GM21528 (cell line): ENCODE measurements around the gene TRIM24.
"Not testable (repeated sequence)": the region's sequence is repeated elsewhere in the genome, so short reads cannot be mapped to it uniquely, and the experiment has no call there.

ENCODE experiments used
- ATAC-seq: cut with Tn5 transposase; IDR thresholded peaks from one replicate; pipeline ENCODE4 v1.9.1; 2021; ENCODE audit warnings: mild to moderate bottlenecking, moderate library complexity; ENCODE audit not compliant: unreplicated experiment, low FRiP score

Gene TRIM24

DNA sequence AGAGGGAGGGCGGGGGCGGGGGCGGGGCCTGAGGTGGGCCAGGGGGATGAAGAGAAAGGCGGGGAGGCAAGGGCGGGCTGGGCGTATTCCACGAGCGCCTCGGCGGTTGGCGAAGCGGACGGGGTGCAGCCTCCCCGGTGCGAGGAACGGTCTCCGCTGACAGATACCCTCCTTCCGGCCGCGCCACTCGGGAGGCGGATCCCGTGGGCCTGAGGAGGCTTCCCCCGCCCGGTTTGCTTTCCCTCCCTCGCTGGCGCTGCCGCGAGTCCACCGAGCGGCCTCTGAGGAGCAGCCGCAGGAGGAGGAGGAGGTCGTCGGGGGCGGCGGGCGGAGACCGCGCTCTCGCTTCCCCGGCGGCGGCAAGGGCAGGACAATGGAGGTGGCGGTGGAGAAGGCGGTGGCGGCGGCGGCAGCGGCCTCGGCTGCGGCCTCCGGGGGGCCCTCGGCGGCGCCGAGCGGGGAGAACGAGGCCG, at the start of gene TRIM24:
TRIM24 (plus strand) TSS at position 84 of the 473 bp plus-strand sequence; CDS start at position 374, 290 bp downstream.
- ATAC-seq: peak; percentile 77

DNA sequence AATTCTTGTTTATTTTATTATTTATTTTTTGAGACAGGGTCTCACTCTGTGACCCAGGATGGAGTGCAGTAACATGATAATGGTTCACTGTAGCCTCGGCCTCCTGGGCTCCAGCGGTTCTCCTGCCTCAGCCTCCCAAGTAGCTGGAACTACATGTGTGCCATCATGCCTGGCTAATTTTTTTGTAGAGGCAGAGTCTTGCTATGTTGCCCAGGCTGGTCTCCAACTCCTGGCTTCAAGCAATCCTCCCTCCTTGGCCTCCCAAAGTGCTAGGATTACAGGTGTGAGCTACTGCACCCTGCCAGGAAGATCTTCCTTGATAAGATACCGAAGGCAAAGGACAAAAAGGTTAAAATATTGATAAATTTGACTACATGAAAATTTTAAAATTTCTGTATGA, 48.0 kb upstream of the TRIM24 start:
- ATAC-seq: not testable (repeated sequence)

DNA sequence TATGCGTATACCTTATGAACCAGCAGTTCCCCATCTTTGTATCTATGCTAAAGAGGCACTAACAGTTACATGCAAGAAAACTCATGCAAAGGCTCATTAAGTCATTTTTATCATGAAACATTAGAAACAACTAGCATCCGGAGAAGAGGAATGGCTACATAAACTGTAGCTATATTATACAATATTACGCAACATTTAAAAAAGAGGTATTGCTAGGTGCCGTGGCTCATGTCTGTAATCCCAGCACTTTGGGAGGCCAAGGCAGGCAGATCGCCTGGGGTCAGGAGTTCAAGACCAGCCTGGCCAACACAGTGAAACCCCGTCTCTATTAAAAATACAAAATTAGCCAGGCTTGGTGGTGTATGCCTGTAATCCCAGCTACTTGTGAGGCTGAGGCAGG, 47.1 kb upstream of the TRIM24 start:
- ATAC-seq: not testable (repeated sequence)

DNA sequence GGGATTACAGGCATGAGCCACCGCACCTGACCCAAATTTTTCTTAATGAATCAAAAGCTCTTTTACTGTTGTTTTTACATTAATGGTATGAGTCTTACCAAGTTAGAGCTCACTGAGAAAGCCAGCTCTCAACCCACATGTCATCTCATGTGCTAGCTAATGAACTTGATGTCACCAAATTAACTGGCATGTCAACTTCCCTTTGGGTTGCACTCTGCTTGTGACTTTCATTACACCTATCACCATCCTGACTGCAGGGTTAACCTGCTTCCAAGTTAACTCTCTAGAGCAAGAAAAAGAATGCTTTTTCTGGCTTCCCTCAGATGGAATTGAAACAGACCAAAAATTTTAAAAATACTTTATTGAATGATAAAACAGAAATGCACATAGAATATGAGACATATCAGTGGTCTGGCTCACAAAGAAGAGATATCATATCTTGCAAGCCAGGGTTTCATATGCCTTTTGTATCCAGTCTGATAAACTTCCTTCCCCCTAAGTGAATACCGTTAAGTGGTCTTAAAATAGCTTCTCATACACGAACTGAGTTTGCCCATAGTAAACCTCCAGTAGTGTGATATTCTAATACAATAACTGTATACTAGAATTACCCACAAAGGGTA, 42.9 kb upstream of the TRIM24 start:
- ATAC-seq: no peak

DNA sequence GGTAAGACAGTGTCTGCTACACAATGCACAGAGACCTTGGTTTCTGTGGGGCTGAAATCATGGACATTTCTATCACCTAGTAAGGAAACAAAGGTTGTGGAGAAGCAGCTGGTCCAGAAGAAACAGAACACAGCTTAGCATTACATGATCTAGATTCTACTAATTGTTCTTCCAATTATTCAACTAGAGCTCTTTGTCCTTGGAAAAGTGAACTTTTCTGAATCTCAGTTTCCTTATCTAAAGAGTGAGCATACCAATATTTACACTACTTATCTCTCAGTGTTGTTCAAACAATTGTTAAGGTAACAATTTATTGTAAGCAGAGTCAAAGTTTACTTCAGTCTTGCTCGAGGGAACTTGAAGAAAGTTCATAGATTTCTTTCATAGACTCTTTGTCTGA, 42.3 kb upstream of the TRIM24 start:
- no peak for ATAC-seq

DNA sequence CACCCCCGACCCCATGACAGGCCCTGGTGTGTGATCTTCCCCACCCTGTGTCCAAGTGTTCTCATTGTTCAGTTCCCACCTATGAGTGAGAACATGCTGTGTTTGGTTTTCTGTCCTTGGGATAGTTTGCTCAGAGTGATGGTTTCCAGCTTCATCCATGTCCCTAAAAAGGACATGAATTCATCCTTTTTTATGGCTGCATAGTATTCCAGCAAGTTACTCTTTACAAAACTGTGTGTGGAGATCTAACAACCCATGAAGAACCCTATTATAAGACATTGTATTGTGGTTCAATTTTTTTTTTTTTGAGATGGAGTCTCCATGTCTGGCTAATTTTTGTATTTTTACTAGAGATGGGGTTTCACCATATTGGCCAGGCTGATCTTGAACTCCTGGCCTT, 41.7 kb upstream of the TRIM24 start:
- not testable (repeated sequence) for ATAC-seq

DNA sequence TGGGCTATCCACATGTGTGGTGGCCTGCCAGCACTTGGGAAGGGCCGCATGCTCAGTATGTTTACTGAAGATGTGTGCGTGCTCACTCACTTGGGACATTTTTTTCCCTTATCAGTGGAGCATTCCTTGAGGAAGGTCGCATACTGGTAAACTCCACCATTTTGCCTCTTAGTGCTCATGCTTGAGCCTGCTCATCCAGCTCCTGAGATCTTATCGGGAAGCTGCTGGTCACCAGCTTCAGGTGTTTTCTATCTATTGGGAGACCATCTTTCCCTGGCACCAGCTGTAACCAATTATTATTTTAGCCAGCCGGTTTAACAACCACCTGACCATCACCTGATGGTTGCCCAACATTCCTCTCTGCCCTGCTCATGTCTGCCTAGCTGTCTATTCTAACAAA, 35.0 kb upstream of the TRIM24 start:
- no peak for ATAC-seq

DNA sequence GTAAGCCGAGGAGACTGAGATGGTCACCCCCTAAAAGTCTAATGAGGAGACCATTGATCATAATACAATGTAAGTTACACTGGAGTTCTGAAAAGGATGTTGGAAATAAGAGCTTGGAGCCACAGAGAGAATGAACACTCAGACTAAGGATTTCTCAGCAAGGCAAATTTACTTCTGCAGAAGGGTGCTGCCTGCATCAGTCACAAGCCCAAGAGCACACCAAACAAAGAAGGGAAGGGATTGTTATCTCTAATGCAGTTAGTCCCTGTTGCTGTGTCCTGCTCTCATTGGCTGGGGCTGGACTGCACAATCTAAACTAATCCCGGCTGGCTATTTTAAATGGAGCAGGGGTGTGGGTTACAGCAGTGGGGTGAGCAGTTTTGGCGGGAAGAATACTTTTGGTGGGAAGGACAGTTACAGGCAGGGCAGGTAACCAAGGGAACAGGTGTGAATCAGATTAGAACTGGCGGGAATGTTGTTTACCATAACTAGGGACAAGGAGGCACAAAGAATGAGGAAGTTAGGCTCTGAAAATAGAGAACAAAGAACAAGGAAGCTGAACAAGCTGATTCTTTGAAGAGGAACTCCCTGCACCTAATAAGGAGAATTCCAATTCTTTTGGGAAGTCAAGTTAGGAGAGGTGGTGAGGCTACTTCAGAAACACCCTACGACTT, 30.3 kb upstream of the TRIM24 start:
- ATAC-seq: no peak

DNA sequence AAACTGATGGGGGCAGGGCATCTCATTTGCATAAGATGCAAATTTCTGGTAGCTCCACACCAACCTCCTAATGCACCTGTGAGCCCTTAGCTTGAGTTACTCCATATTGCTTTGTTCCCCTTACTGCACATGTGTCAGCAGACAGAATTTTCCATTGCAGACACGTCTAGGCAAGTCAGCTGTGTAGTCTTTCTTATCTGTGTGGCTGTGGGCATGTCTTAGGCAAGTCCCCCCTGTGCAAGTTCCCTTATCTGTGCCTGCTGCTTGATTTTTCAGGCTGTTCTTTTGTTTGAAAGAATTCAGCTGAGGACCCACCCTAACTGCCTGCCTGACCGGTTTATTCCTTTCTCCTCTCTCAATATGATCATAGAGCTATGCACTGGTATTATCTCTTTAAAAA, 28.5 kb upstream of the TRIM24 start:
- ATAC-seq: no peak

DNA sequence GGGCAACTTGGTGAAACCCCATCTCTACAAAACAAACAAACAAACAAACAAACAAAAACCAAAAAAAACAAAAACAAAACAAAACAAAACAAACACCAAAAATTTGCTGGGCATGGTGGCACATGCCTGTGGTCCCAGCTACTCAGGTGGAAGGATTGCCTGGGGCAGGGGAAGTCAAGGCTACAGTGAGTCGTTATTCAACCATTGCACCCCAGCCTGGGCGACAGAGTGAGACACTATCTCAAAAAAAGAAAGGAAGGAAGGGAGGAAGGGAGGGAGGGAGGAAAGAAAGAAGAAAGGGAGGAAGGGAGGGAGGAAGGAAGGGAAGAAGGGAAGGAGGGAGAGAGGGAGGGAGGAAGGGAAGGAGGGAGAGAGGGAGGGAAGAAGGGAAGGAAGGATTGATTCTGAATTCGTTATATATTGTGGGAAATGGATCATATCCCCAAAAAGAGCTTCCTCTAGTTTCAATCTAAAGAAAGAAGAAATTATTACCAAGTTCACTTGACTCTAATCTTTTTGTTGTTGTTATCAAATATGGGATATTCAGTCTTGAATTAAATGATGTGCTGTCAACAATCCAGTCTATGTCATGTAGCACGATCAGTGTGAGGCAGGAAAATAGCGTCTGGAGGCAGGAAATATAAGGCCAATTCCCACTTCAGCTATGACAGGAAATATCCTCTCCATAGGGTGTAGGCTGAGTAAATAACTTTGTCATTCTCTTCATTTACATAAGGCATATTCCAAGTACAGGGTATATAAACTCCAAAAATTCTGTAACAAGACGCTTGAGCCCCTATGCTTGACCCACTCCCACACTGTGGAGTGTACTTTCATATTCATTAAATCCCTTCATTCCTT, 26.2 kb upstream of the TRIM24 start:
- no peak for ATAC-seq

DNA sequence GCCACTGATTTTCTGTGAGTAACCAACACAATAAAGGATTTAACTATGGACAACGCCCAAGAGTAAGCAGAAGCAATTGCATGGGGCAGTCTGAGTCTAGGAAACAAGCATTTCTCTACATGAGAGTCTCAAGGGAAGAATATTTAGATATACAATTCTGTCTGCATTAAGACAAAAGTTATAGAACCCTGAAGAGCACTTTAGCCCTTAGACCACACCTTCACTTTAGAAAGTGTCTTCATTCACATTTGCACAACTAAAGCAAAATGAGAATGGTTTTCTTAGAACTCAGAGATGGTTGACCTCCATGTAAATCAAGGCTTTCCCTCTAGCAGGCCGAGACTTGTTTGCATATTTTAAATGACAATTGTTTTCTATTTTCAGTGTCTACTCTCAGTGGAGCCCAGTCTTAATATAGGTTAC, 25.5 kb upstream of the TRIM24 start:
- ATAC-seq: no peak

DNA sequence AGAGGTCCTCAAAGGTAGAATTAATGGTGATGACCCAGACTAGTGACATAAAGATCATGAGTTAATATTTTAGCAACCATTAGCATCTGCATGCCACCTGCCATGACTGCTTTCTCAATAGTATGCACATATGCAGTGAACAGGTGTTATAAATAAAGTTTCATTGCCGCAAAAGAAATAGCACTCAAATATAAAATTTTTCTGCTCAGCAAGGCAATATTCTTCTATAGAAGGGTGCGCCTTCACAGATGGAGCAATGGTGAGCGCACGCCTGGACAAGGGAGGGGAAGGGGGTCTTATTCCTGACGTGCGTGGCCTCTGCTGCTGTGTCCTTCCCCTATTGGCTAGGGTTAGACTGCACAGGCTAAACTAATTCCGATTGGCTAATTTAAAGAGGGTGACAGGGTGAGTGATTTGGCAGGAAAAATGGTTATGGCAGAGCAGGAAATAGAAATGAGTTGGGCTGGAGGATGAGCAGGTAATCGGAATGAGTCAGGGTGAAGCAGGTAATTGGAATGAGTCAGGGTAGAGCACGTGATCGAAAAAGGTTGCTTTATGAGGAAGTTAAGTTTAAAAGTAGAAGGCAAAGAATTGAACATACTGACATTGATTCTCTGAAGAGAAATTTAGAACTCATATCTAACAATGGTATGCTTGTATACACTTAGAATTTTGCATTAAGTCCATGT, 24.7 kb upstream of the TRIM24 start:
- no peak for ATAC-seq

DNA sequence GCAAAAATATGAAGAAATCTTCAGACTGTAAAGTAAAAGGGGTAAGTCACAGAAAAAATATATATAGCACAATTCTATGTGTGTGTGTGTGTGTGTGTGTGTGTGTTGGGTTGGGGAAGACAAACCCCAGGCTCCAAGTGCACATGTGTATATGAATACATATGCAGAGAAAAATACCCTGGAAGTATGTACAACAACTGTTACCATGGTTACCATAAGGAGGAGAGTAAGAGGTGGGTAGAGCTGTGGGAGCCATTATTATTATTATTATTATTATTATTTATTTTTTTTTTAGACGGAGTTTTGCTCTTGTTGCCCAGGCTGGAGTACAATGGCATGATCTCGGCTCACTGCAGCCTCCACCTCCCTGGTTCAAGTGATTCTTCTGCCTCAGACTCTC, 23.7 kb upstream of the TRIM24 start:
- no peak for ATAC-seq

DNA sequence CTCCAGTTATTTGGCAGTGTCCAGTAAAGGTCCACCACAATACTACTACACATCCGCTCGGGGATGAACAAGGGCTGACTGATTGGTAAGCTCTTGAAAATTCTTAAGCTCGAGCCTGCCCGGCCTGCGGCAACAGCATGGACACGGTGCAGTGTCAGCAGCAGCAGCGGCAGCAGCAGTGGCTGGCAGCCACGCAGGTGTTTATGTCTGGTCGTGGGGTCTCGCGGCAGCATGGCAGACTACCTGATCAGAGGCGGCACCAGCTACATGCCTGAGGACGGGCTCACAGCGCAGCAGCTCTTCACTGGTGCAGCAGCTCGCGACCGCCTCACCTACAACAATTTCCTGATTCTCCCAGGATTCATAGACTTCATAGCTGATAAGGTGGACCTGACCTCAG, 19.6 kb upstream of the TRIM24 start:
- ATAC-seq: no peak

DNA sequence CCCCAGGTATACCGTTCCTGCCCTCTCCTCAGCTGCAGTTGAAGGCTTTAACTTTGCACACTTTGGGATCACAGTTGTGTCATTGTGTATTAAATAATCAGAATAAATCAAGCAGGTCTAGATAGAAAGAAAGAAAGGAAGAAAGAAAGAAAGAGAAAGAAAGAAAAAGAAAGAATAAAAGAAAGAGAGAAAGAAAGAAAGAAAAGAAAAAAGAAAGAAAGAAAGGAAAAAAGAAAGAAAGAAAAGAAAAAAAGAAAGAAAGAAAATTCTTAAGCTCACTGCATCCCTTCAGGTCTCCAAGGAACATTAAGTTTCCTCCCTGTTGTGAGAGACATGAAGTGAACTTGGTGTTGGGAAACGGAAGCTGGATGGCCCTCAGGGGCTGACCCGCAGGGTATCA, 17.2 kb upstream of the TRIM24 start:
- no peak for ATAC-seq

DNA sequence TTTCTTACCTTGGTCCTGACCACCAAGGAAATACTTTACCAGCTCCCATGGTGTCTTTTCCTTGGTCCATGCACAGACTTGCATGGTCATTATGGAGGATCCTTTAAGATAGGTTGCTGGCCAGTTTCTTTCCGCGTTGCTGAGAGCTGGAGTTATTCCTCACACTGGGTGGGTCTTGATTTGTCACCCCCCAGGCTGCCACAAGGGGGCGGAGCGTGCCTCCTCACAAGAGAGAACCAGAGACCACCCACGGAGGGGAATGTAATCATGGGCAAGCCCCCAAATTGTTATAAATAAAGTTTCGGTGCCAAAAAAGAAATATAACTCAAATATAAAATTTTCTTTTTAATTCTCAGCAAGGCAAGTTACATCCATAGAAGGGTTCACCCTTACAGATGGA, 10.5 kb upstream of the TRIM24 start:
- no peak for ATAC-seq

DNA sequence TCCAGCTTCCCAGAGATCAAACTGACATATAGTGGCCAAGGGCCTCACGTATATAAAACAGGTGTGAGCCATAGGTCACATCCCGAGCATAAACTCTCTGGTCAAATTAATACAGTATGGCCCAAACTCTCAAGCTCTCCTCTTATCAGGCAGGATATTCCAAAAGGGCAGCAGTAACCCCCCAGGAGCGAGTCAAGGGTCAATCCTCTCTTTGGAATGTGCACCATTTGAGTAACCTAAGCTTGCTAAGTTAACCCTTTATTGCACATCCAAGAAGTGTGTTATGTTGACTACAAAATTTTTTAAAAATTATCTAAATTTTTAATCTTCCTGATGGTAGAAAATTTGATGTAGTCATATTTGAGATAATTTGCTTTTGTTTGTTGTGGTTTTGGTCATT, 4.5 kb upstream of the TRIM24 start:
- ATAC-seq: no peak

DNA sequence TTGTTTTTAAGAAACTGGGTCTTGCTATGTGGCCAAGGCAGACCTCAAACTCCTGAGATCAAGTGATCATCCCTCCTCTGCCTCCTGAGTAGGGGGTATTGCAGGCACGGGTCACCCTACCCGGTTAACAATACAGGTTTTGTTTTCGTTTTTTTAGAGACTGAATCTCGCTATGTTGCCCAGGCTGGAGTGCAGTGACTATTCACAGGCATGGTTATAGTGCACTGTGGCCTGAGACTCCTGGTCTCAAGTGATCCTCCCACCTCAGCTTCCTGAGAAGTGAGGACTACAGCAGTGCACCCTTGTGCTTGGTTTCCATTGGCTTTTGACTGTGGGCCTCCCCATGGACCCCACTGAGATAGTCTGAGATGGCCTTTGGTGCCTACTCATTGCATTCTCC, 3.8 kb upstream of the TRIM24 start:
- ATAC-seq: no peak

DNA sequence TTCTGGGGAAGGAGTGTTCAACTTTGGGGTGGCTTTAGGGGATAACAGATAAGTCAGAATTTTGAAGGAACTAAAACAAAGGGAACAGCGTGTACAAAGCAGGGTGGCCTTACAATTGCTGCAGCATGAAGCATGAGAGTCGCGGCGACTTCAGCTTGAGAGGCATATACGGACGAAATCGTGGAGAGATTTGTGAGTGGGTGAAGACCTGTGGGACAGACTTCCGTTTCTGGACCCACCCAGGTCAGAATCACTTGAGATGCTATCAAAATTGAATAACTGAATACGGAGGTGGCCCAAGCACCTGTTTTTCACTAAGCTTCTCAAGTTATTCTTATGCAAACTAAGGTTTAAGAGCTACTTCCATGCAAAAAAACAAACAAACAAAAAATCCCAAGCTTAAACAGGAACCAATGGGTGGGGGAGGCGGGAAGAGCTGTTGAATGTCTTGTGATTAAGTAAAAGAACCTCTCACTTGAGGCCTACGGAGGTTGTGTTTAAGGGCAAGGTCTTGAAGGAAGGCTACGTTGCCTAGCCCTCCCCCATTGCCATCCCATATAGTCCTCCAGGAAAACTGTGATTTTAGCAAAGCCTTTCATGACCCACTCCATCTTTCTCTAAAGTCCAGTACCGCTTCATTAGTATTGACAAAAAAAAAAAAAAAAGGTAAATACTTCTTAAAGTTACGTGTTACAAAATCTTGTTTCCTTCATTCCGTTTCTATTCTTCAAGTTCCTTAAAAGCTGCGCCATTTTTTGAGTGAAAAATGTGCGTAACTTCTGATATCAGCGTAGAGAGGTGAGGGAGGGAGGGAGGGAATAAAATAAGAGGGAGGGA, 1.3 kb upstream of the TRIM24 start:
- no peak for ATAC-seq
